Measurements from ENCODE around the gene AKAP6. TPM values are rescaled to one million over a fixed set of nuclear protein-coding genes. Genes with fewer than 3 reads are reported as not detected.
A peak's percentile ranks its signal among the peaks of the same experiment; 100 is the strongest.

Gene AKAP6
- total and polyA plus RNA-seq, 8 donors, result 3.7 to 7.2 (median 6.0) TPM

DNA sequence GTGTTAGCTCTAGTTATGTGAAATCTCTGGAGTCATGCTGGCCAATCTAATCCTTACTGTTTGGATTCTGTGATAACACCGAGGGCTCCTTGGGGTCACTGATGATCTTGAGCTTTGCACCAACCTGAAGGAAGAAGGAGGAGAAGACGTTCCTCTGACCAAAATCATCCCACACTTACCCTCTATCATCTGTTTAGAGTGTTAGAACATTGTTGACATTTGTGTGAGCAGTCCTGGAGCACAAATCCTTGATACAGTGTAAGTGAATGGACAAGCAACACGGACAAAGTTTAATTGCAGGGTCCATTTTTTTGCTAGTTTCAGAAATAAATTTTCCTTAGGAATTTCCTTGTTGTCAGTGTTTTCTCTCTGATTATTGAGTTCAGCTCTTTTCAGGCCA, 181.7 kb downstream of the AKAP6 start:
- no peak for DNase-seq
- intact Hi-C loops (cut with DNase I), result no loop called here
- Histone ChIP-seq H3K4me3 (no peak overlapping the region), H3K27ac (no peak overlapping the region), H3K27me3 (no peaks in the 10 kb centered on the region), H3K36me3 (no peaks in the 10 kb centered on the region), H3K9me3 (no peaks in the 10 kb centered on the region), H3K4me1 (no peaks in the 10 kb centered on the region)
- TF ChIP-seq, protein P1, sequence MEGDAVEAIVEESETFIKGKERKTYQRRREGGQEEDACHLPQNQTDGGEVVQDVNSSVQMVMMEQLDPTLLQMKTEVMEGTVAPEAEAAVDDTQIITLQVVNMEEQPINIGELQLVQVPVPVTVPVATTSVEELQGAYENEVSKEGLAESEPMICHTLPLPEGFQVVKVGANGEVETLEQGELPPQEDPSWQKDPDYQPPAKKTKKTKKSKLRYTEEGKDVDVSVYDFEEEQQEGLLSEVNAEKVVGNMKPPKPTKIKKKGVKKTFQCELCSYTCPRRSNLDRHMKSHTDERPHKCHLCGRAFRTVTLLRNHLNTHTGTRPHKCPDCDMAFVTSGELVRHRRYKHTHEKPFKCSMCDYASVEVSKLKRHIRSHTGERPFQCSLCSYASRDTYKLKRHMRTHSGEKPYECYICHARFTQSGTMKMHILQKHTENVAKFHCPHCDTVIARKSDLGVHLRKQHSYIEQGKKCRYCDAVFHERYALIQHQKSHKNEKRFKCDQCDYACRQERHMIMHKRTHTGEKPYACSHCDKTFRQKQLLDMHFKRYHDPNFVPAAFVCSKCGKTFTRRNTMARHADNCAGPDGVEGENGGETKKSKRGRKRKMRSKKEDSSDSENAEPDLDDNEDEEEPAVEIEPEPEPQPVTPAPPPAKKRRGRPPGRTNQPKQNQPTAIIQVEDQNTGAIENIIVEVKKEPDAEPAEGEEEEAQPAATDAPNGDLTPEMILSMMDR (IDR thresholded peaks at IDR 0.05), result no peak
- no peak for ATAC-seq

GRCh38 chr14:32512348-32512747, 183.2 kb downstream of the AKAP6 start:
- ATAC-seq (no peak), DNase-seq (no peak)
- H3K4me3 ChIP-seq, result no peak overlapping the region
- no peaks in the 10 kb centered on the region for H3K36me3 ChIP-seq
- intact Hi-C loops (cut with DNase I), result no loop called here
- no peaks in the 10 kb centered on the region for H3K9me3 ChIP-seq
- no peaks in the 10 kb centered on the region for H3K4me1 ChIP-seq
- TF ChIP-seq, protein P1 (IDR thresholded peaks at IDR 0.05), result no peak
- H3K27me3 ChIP-seq, result no peaks in the 10 kb centered on the region
- no peak overlapping the region for H3K27ac ChIP-seq

- intact Hi-C loops (cut with DNase I), result no loop called here
- Histone ChIP-seq H3K27me3 (no peaks in the 10 kb centered on the region), H3K4me3 (no peak overlapping the region), H3K27ac (no peak overlapping the region), H3K4me1 (no peaks in the 10 kb centered on the region), H3K36me3 (no peaks in the 10 kb centered on the region), H3K9me3 (no peaks in the 10 kb centered on the region)
- DNase-seq (no peak), ATAC-seq (no peak)
- TF ChIP-seq, protein P1 (IDR thresholded peaks at IDR 0.05), result no peak
These were observed 183.7 kb downstream of the AKAP6 start for GRCh38 chr14:32512813-32513212.

- TF ChIP-seq, protein P1 (IDR thresholded peaks at IDR 0.05), result peak in 1 of 2 donors; percentile 35
- Histone ChIP-seq H3K27ac (no peak overlapping the region), H3K9me3 (no peaks in the 10 kb centered on the region), H3K4me1 (no peaks in the 10 kb centered on the region), H3K27me3 (no peaks in the 10 kb centered on the region), H3K4me3 (no peak overlapping the region), H3K36me3 (no peaks in the 10 kb centered on the region)
- ATAC-seq (no peak), DNase-seq (peak in 1 of 4 donors; percentile 6)
- intact Hi-C loops (cut with DNase I), result no loop called here
These were observed 184.5 kb downstream of the AKAP6 start for GRCh38 chr14:32513571-32514009.

- no peaks in the 10 kb centered on the region for H3K9me3 ChIP-seq
- ATAC-seq (no peak), DNase-seq (no peak)
- TF ChIP-seq, protein P1 (IDR thresholded peaks at IDR 0.05), result no peak
- intact Hi-C loops (cut with DNase I), result no loop called here
- no peaks in the 10 kb centered on the region for H3K36me3 ChIP-seq
- H3K4me3 ChIP-seq, result no peak overlapping the region
- no peak overlapping the region for H3K27ac ChIP-seq
- no peaks in the 10 kb centered on the region for H3K4me1 ChIP-seq
- H3K27me3 ChIP-seq, result no peaks in the 10 kb centered on the region
These were observed 185.1 kb downstream of the AKAP6 start for GRCh38 chr14:32514236-32514635.
